NB4 (cell line): ENCODE data around the gene DKK1.
"Not testable (repeated sequence)": the region's sequence is repeated elsewhere in the genome, so short reads cannot be mapped to it uniquely, and the experiment has no call there.

Experiments
- DNase-seq: peaks from one replicate; pipeline ENCODE4 v3.0.0; 2010; ENCODE audit warnings: low read depth
- H3K4me3 ChIP-seq: one replicate; pipeline ENCODE4 v1.5.1; 2011; ENCODE audit warnings: mild to moderate bottlenecking, low read depth, low read length, moderate library complexity
- CTCF ChIP-seq: IDR thresholded peaks from one replicate; pipeline ENCODE4 v1.5.1; 2012; ENCODE audit warnings: low read depth, low read length
- MAX ChIP-seq: IDR thresholded peaks from 2 replicates; pipeline ENCODE4 v1.6.1; 2011; ENCODE audit warnings: low read depth, low read length

Gene DKK1

GRCh38 chr10:52359441-52359840, 45.4 kb downstream of the DKK1 start:
- no peak for TF ChIP-seq CTCF
- no peak for TF ChIP-seq MAX
- no peak for DNase-seq
- H3K4me3 ChIP-seq: no peak overlapping the region

- H3K4me3 ChIP-seq, DNase-seq: not testable (repeated sequence)
These were observed 51.7 kb downstream of the DKK1 start for GRCh38 chr10:52365547-52366432.
